ENCODE measurements around the gene TUBB3. TPM values are rescaled to one million over a fixed set of nuclear protein-coding genes. Genes with fewer than 3 reads are reported as not detected.
A peak's percentile ranks its signal among the peaks of the same experiment; 100 is the strongest.
"Not testable (repeated sequence)": the region's sequence is repeated elsewhere in the genome, so short reads cannot be mapped to it uniquely, and the experiment has no call there.

Gene TUBB3
- total RNA-seq, 2 experiments from 2014 or later = 1.1 to 1.6 TPM

DNA sequence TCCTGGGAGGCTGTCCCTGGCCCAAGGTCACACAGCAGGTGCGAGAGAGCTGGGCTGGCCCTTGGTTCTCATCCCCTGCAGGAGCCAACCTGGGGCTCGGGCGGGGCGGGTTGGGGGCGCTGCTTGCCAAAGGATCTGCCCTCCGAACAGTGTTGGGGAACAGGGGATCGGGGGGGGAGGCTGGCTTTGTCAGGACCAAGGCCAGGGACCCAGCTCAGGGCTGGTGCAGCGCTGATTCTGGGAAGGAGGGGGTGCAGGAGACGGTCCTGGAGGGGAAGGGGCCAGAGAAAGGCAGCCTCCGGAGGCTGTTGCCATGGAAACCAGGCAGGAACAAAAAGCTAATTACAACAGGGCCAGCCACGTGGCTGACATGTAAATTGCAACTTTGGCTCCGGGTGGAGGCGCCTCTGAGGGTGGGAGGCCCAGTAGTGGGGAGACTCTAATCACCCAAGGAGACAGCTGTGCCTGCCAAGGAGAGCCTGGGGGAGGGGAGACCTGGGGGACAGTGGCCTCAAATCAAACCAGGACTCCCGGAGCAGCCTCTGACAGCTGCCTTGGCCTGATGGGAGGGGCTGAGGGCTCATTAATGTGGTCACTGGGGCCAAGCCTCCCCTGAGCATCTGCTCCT lies 1.3 kb downstream of the TUBB3 start:
- Mint-ChIP-seq H3K36me3 (ENCODE audit: low read depth) (no peaks in the 10 kb centered on the region), H3K27ac (no peak overlapping the region), H3K9me3 (no peaks in the 10 kb centered on the region), H3K4me3 (no peak overlapping the region), H3K27me3 (peaks cover 48% of the 10 kb centered on the region), H3K4me1 (peaks cover 42% of the 10 kb centered on the region)
- DNase-seq = peak; percentile 58
- CTCF ChIA-PET = interaction anchor here (1.0 to 1.7 kb wide), 5 partner anchors 11 to 64 kb away, joined by 3 to 4 read pairs (median 4); partner anchors contain the start of gene TCF25
- POLR2A ChIA-PET = no interaction called here

DNA sequence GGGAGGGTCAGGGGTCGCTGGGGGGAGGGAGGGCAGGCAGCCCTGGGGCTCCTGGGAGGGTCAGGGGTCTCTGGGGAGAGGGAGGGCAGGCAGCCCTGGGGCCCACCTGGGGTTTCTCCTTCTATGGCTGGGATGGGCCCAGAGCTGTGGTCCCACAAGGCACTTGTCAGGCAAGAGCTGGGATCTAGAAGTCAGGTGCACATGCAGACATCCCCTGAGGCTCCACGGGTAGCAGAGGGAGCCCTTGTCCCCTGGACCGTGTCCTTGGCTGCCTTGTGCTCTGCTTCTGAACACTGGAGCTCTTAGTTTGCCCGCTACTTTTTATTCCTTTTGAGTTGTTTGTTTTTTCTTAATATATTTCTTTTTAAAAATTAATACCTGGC lies 1.8 kb downstream of the TUBB3 start:
- Mint-ChIP-seq H3K9me3 (no peaks in the 10 kb centered on the region), H3K36me3 (ENCODE audit: low read depth) (no peaks in the 10 kb centered on the region), H3K27me3 (peaks cover 43% of the 10 kb centered on the region), H3K4me1 (peaks cover 37% of the 10 kb centered on the region), H3K4me3 (no peak overlapping the region), H3K27ac (no peak overlapping the region)
- no peak for DNase-seq
- CTCF ChIA-PET = interaction anchor here (1.0 to 1.3 kb wide), 4 partner anchors 12 to 65 kb away, joined by 3 to 4 read pairs (median 4); no protein-coding TSS in a partner anchor
- POLR2A ChIA-PET = no interaction called here

DNA sequence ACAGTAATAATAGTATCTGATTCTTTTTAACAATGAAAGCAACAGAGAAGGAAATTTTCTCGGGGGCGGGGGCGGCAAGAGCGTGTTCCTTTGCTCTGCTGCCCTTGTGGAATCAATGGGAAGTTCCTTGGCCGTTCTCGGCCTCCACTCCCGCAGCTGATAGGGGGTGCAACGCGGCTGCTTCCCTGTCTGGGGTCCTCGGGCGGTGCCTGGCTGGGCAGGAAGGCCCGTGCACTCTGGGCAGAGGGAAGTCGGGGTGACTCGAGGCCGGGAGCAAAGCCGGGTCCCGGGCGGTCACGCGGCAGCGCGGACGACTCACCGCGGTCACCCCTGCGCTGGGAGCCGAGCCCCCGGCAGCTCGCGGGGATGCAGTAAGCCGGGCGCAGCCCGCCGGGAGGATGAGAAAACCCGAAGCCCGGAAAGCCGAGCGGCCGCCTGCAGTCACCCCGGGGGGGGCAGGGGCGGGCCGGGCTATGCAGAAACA lies 2.5 kb downstream of the TUBB3 start:
- Mint-ChIP-seq H3K4me1 (peaks cover 30% of the 10 kb centered on the region), H3K4me3 (peak overlapping the region; percentile 52), H3K27me3 (peaks cover 38% of the 10 kb centered on the region), H3K36me3 (ENCODE audit: low read depth) (no peaks in the 10 kb centered on the region), H3K27ac (no peak overlapping the region), H3K9me3 (no peaks in the 10 kb centered on the region)
- ChIA-PET POLR2A (no interaction called here), CTCF (no interaction called here)
- DNase-seq = no peak

GRCh38 chr16:89931305-89931896 lies 8.3 kb downstream of the TUBB3 start:
- Mint-ChIP-seq H3K9me3 (no peaks in the 10 kb centered on the region), H3K4me3 (no peak overlapping the region), H3K27me3 (peaks cover 7% of the 10 kb centered on the region), H3K36me3 (ENCODE audit: low read depth) (no peaks in the 10 kb centered on the region), H3K27ac (no peak overlapping the region), H3K4me1 (peaks cover 2% of the 10 kb centered on the region)
- ChIA-PET CTCF (no interaction called here), POLR2A (no interaction called here)
- no peak for DNase-seq

- CTCF ChIA-PET = interaction anchor here (0.6 kb wide), 1 partner anchor 16 kb away, joined by 3 read pairs; no protein-coding TSS in a partner anchor
- no peaks in the 10 kb centered on the region for H3K4me1 Mint-ChIP-seq
- H3K9me3 Mint-ChIP-seq = no peaks in the 10 kb centered on the region
- no peak overlapping the region for H3K4me3 Mint-ChIP-seq
- H3K27me3 Mint-ChIP-seq = peaks cover 7% of the 10 kb centered on the region
- POLR2A ChIA-PET = no interaction called here
- H3K36me3 Mint-ChIP-seq (ENCODE audit: low read depth) = no peaks in the 10 kb centered on the region
- no peak overlapping the region for H3K27ac Mint-ChIP-seq
- no peak for DNase-seq
Observed at GRCh38 chr16:89931964-89932363, 8.8 kb downstream of the TUBB3 start.

DNA sequence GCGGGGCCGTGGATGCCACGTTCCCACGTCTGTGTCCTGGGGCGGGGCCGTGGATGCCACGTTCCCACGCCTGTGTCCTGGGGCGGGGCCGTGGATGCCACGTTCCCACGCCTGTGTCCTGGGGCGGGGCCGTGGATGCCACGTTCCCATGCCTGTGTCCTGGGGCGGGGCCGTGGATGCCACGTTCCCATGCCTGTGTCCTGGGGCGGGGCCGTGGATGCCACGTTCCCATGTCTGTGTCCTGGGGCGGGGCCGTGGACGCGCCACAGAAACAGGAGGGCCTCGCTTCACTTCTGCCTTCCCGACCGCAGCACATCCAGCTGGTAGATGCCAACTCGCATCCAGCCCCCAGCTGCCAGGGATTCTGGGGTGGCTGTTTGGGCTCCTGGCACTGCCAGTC lies 10.9 kb downstream of the TUBB3 start:
- H3K27me3 Mint-ChIP-seq = not testable (repeated sequence)

DNA sequence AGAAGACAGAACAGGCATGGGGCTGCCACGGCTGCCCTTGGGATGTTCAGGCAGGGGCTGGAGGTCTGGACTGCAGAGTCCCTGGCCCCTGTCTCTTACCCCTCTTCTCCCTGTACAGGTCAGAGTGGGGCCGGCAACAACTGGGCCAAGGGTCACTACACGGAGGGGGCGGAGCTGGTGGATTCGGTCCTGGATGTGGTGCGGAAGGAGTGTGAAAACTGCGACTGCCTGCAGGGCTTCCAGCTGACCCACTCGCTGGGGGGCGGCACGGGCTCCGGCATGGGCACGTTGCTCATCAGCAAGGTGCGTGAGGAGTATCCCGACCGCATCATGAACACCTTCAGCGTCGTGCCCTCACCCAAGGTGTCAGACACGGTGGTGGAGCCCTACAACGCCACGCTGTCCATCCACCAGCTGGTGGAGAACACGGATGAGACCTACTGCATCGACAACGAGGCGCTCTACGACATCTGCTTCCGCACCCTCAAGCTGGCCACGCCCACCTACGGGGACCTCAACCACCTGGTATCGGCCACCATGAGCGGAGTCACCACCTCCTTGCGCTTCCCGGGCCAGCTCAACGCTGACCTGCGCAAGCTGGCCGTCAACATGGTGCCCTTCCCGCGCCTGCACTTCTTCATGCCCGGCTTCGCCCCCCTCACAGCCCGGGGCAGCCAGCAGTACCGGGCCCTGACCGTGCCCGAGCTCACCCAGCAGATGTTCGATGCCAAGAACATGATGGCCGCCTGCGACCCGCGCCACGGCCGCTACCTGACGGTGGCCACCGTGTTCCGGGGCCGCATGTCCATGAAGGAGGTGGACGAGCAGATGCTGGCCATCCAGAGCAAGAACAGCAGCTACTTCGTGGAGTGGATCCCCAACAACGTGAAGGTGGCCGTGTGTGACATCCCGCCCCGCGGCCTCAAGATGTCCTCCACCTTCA lies 11.7 kb downstream of the TUBB3 start:
- Mint-ChIP-seq H3K27ac (no peak overlapping the region), H3K27me3 (peaks cover 1% of the 10 kb centered on the region), H3K4me1 (no peaks in the 10 kb centered on the region), H3K36me3 (ENCODE audit: low read depth) (no peaks in the 10 kb centered on the region), H3K4me3 (no peak overlapping the region), H3K9me3 (no peaks in the 10 kb centered on the region)
- DNase-seq = no peak
- CTCF ChIA-PET = no interaction called here
- POLR2A ChIA-PET = no interaction called here

More for the DNA sequence above, 10.9 kb downstream of the TUBB3 start:
- POLR2A ChIA-PET; CTCF ChIA-PET; H3K9me3 Mint-ChIP-seq; H3K4me1 Mint-ChIP-seq; H3K36me3 Mint-ChIP-seq (ENCODE audit: low read depth); DNase-seq; H3K4me3 Mint-ChIP-seq; H3K27ac Mint-ChIP-seq: not testable (repeated sequence)

GRCh38 chr16:89935620-89936019 lies 12.5 kb downstream of the TUBB3 start:
- POLR2A ChIA-PET; H3K27ac Mint-ChIP-seq; CTCF ChIA-PET; H3K9me3 Mint-ChIP-seq; H3K4me3 Mint-ChIP-seq; H3K27me3 Mint-ChIP-seq; DNase-seq; H3K4me1 Mint-ChIP-seq; H3K36me3 Mint-ChIP-seq (ENCODE audit: low read depth): not testable (repeated sequence)

DNA sequence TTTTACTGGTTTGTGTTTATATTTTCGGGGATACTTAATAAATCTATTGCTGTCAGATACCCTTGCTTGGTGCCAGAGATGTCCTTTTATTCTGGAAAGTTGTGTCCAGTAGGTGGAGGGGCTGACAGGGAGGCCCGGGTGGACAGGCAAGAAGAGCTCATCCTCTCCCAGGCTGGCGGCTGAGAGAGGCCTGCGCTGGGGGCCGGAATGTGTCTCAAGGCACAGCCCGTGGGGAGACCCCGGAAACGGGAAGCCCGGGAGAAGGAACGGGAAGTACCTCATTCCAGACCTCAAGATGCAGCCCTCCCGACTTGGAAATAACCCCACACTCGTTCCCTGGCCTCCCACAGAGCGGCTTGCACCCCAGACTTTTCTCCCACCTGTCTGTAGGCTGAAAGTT lies 12.9 kb downstream of the TUBB3 start:
- ChIA-PET POLR2A (no interaction called here), CTCF (no interaction called here)

GRCh38 chr16:89936508-89936907 lies 13.4 kb downstream of the TUBB3 start:
- no peaks in the 10 kb centered on the region for H3K36me3 Mint-ChIP-seq (ENCODE audit: low read depth)
- H3K27me3 Mint-ChIP-seq = no peaks in the 10 kb centered on the region
- no peak overlapping the region for H3K27ac Mint-ChIP-seq
- no peak overlapping the region for H3K4me3 Mint-ChIP-seq
- ChIA-PET POLR2A (no interaction called here), CTCF (no interaction called here)
- H3K4me1 Mint-ChIP-seq = no peaks in the 10 kb centered on the region
- no peaks in the 10 kb centered on the region for H3K9me3 Mint-ChIP-seq
- no peak for DNase-seq

More for the DNA sequence above, 12.9 kb downstream of the TUBB3 start:
- H3K36me3 Mint-ChIP-seq (ENCODE audit: low read depth) = no peaks in the 10 kb centered on the region
- no peaks in the 10 kb centered on the region for H3K9me3 Mint-ChIP-seq
- H3K4me1 Mint-ChIP-seq = no peaks in the 10 kb centered on the region
- H3K27me3 Mint-ChIP-seq = no peaks in the 10 kb centered on the region
- H3K27ac Mint-ChIP-seq = no peak overlapping the region
- no peak for DNase-seq
- H3K4me3 Mint-ChIP-seq = no peak overlapping the region

DNA sequence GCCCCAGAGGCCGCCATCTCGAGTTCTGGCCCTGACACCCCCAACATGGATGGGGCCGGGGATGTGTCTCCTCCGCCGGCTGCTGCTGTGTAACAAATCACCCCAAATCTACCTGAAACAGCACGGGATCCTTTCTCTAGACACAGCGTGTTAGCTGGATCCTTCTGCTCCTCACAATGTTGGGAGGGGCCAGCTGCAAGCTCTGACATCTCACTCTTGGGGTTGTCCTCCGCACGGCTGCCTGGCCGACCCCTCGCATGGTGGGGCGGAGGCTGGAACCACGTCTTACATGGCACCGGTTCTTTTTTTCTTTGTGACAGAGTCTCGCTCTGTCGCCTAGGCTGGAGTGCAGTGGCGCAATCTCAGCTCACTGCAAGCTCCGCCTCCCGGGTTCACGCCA lies 13.8 kb downstream of the TUBB3 start:
- Mint-ChIP-seq H3K9me3 (no peaks in the 10 kb centered on the region), H3K27me3 (no peaks in the 10 kb centered on the region), H3K36me3 (ENCODE audit: low read depth) (no peaks in the 10 kb centered on the region), H3K27ac (no peak overlapping the region), H3K4me3 (no peak overlapping the region), H3K4me1 (no peaks in the 10 kb centered on the region)
- ChIA-PET CTCF (no interaction called here), POLR2A (no interaction called here)
- no peak for DNase-seq

DNA sequence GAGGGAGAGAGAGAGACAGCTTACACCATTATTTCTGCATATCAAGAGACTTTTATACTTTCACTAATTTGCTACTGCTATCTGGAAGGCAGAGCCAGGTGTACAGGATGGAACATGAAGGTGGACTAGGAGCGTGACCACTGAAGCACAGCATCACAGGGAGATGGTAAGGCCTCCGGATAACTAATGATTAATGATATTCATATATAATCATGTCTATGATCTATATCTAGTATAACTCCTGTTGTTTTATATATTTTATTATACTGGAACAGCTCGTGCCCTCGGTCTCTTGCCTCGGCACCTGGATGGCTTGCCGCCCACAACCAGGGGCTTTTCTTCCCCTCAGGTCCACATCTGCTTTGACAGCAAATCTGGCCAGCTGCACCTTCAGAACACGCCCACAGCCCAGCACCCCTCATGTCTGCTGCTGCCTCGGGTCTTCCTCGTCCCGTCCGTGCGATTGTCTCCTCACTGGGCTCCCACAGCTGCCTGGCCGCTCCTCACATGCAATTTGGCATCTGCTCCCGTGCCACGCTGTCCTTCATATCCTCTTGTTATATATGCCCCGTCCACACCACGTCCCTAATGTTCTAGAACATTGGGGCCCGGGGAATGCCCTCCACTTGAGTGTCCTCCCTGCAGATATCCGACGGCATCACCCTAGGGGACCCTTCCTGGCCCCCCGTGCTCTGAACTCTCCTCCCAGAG lies 15.2 kb downstream of the TUBB3 start:
- ChIA-PET POLR2A (no interaction called here), CTCF (no interaction called here)
- H3K36me3 Mint-ChIP-seq (ENCODE audit: low read depth) = no peaks in the 10 kb centered on the region
- DNase-seq = no peak
- no peaks in the 10 kb centered on the region for H3K4me1 Mint-ChIP-seq
- H3K27me3 Mint-ChIP-seq = peaks cover 3% of the 10 kb centered on the region
- no peak overlapping the region for H3K4me3 Mint-ChIP-seq
- H3K27ac Mint-ChIP-seq = no peak overlapping the region
- no peaks in the 10 kb centered on the region for H3K9me3 Mint-ChIP-seq

GRCh38 chr16:89944773-89945172 lies 21.6 kb downstream of the TUBB3 start:
- ChIA-PET CTCF (interaction anchor here (0.7 kb wide), 2 partner anchors 18 to 76 kb away, joined by 3 to 6 read pairs; no protein-coding TSS in a partner anchor), POLR2A (no interaction called here)
- no peaks in the 10 kb centered on the region for H3K36me3 Mint-ChIP-seq (ENCODE audit: low read depth)
- no peaks in the 10 kb centered on the region for H3K9me3 Mint-ChIP-seq
- DNase-seq = no peak
- H3K4me1 Mint-ChIP-seq = peaks cover 11% of the 10 kb centered on the region
- no peak overlapping the region for H3K27ac Mint-ChIP-seq
- peaks cover 28% of the 10 kb centered on the region for H3K27me3 Mint-ChIP-seq
- H3K4me3 Mint-ChIP-seq = no peak overlapping the region
